Thyroid gland (tissue), 4 donors: ENCODE results near the gene TPBG.

Source experiments
- CTCF ChIP-seq, 6 experiments: fragments of 200-600 bp in 3 of 6; fragments of 450-650 bp in 3 of 6; sonication (generic) in 3 of 6; IDR thresholded peaks; one replicate each; pipeline ENCODE4 v1.5.1; 2016 to 2019; ENCODE audit warnings: antibody characterized with exemption in 6 of 6, mild to moderate bottlenecking in 2 of 6, inconsistent platforms in 1 of 6, moderate library complexity in 1 of 6
- POLR2A ChIP-seq, 2 donors: fragments of 450-650 bp; IDR thresholded peaks; one replicate each; pipeline ENCODE4 v1.6.1; 2017; ENCODE audit warnings: antibody characterized with exemption in 2 of 2, mild to moderate bottlenecking in 2 of 2, moderate library complexity in 1 of 2

- TF ChIP-seq CTCF (IDR thresholded peaks at IDR 0.05) (no peak), POLR2A (IDR thresholded peaks at IDR 0.05) (no peak)
These were observed 7.2 kb downstream of the TPBG start for GRCh38 chr6:82370788-82371187.
